ENCODE measurements around the gene DNAJC22.
"Not testable (repeated sequence)": the region's sequence is repeated elsewhere in the genome, so short reads cannot be mapped to it uniquely, and the experiment has no call there.

The DNAJC22 gene

DNA sequence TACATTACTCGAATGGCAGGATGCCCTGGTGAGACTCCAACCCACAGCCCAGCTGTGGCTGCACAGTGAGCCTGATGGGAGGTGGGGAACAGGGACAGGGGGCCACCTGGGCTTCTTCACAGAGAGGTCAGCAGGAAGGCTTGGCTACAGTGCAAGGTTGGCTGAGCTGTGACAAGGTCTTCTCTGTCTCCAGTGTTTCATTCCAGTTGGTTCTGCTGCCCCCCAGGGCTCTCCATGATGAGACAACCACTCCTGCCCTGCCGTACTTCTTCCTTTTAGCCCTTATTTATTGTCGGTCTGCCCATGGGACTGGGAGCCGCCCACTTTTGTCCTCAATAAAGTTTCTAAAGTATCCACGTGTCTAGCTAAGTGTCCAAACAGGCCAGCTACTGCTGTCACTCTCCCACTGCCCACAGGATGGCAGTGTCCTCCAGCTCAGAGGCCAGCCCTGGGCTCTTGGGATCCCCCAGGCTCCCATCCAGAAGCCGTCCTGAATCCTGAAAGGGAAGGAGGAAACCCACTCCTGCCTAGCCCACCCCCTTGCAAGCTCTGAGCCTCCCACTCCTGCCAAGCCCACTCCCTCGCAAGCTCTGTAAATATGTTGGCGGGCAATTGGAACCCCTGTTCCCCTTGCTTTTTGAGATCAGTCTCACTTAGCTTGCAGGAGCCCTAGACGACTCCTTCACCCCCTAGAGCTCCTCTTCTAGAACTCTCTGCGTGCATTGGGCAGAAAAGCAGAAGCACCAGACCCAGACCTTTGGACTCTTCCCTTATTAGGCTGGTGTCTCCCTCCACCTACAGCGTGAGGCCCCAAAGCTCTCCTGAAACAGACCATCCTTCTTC is 15.1 kb upstream of the DNAJC22 start:
- no peak for DNase-seq

DNA sequence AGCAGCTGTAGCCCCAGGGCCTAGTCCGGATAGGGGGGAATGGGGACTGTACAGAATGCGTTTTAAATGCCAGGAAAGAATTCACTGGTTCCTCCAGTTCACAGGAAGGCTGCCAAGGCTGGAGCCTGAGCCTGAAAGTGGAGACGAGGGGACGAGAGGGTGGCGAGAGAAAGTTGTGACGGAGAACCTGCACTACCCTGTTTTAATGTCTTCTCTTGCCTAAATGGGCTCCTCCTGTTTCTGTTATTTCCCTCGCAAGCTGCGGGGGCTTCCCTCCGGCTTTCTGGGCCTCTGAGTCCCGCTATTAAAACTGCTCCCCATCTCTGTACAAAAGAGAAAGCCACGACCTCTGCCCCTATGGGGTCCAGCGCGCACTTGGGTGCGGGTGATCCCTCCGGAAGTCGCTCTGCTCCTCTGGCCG is 14.2 kb upstream of the DNAJC22 start:
- no peak for DNase-seq

GRCh38 chr12:49332891-49333371 is 13.8 kb upstream of the DNAJC22 start:
- DNase-seq: no peak

- DNase-seq: not testable (repeated sequence)
Observed at GRCh38 chr12:49333778-49334177, 12.9 kb upstream of the DNAJC22 start.

DNA sequence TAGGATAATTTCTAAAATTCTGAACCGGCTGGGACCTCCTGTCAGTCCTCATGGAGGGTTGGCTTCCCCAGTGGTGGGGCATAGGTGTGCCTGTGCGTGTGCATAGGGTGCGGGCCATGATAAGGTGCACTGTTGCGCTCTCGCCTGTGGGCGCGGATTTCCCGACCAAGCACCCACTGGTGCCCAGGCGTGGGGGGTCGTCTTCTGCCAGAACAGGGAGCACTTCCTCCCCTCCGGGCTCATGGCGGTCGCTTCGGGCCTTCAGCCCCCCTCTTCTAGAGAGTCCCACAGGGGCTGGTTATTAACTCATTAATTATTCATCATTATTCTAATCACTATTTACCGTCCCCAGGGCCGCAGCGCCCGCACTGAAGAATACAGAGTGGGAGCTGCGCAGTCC is 12.5 kb upstream of the DNAJC22 start:
- no peak for DNase-seq

DNA sequence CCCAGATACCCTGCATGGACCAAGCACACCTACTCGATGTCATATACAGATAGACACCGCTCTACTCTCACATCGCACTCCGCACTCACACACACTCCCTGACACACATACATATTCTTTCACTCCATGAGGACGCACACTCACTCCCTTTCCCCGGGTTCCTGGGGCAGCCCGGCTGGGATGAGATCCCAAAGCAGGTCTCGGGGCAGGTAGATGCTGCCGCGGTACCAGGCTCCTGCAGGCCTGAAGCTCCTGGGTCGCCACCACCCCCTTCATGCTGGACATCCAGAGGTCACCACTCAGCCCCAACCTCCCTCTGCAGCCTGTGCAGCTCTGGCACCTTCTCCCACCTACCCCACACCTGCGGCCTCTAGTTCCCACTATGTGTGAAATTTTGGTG is 12.0 kb upstream of the DNAJC22 start:
- no peak for DNase-seq

DNA sequence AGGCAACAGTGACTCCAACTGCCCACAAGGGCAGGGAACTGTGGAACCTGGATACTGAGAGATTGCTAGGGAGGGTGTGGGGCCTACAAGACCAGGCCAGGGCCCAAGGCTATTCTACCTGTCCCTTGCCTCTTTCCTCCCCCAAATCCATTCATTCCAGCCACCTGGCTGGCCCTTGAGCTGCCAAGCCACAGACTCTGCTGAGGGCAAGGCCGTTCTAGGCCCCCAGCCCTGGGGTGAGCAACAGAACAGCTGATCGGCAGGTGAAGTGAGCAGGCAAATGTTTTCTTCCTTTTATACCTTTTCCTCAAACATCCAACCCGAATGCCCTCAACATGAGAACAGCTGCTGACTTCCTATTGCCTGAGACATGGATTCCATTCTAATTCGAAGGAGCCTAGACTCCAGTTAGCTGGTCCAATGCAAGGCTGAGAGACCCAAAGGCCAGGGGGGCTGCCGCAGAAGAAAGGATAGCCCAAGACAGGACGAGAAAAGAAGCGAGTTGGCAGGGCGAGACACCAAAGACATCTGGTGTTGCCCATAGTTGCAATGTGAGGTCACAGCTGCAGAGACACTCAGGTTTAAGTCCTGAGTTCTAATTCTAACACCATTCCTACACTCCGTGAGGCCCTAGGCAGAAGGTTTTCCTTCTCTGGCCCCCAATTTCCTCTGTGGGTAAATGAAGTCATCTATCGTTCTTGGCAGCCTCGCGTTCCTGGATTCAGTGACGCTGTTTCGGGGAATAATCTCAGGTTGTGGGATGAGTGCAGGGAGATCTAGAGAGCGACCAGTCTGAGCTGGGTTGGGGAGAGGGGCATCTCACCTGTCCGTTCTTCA is 11.4 kb upstream of the DNAJC22 start:
- DNase-seq: no peak

DNA sequence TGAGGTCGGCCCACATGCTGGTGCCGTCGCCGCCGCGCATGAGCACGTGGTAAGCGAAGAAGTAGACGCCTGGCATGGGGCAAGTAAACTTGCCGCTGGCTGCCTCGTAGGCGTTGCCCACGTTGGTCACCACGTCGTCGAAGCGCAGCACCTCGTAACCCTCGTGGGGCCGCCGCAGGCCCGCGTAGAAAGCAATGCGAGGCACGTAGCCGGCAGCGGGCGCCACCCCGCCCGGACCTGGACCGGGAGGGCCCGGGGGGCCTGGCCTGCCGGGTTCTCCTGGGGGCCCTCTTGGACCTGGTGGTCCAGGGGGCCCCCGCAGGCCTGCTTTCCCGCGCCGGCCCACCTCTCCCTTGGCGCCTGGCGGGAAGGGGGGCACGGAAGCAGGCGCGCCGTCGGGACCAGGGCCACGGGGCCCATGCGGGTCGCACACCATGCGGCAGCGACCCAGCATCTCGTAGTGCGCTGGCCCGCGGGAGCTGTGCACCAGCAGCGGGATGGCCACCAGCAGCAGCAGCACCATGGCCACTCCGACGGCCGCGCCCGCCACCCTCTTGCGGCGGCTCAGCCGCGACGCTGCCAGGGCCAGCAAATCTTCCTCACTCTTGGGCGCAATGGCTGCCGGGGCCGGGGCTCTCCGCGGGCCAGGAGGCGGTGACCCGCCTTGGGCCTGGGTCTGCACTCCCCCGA is 10.6 kb upstream of the DNAJC22 start:
- no peak for DNase-seq

DNA sequence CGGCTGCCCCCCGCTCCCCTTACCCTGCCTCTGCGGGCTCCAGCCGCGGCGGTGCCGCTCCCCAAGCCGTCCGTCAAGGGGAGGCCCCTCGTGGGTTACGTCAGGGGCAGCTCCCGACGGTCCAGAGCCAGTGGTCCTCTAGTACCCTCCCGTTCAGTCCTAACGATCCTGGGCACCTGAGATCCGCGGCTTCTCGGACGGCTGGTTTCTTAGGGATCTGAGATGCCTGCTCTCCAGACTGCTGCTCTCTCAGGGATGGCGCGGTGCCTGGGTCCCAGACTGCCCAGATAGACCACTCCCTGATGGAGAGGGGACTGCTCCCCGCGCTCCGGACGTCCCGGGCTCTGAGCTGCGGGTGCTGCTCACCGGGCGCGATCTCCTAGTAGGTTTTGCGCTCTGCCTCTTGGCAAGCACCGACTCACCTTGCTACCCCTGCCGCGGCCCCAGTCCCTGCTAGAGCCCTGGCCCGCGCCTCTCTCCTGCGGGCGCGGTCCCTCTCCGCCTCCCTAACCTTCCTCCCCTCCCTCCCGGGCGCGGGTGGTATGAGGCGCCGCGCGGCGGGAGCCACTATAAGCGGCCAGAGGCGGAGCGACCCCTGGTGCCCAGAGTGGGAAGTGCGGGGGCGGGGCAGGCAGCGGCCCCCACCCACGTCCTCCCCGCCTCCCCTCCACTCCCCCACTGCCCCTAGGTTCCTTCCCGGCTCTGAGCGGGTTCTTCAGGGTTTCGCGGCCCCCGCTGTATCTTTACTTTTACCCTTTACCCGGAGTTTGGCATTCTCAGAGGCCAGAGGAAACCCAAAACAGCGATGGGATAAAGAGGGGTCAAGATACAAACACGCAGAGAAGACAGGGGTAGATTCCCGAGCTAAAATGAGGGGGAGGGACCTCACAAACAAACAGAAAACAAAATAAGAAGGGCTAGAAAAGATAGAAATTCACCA is 9.8 kb upstream of the DNAJC22 start, which contains the start of gene C1QL4:
Gene C1QL4 (minus strand): TSS at position 544 of the 940 bp plus-strand sequence. CDS start 711 bp downstream, outside the sequence.
- DNase-seq: peak; percentile 92

GRCh38 chr12:49338830-49339463 is 7.7 kb upstream of the DNAJC22 start:
- no peak for DNase-seq

DNA sequence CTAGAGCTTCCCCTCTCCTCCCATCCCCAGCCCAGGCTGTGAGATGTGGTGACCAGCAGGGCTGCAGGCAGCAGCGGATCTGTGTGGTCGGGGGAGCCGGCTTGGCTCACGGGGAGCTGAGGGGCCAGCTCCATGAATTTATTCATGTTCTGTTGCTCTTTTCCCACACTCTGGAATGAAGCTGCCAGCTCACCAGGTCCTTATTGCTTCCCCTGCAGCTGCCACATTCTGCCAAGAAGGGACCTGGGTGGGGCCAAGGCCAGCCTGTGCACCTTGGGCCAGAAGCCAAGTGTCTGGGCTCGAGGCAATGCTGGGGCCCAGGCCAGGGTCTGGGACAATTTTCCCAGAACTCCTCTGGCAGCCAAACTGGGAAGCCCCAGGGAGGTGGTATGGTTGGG is 7.2 kb upstream of the DNAJC22 start:
- DNase-seq: no peak

DNA sequence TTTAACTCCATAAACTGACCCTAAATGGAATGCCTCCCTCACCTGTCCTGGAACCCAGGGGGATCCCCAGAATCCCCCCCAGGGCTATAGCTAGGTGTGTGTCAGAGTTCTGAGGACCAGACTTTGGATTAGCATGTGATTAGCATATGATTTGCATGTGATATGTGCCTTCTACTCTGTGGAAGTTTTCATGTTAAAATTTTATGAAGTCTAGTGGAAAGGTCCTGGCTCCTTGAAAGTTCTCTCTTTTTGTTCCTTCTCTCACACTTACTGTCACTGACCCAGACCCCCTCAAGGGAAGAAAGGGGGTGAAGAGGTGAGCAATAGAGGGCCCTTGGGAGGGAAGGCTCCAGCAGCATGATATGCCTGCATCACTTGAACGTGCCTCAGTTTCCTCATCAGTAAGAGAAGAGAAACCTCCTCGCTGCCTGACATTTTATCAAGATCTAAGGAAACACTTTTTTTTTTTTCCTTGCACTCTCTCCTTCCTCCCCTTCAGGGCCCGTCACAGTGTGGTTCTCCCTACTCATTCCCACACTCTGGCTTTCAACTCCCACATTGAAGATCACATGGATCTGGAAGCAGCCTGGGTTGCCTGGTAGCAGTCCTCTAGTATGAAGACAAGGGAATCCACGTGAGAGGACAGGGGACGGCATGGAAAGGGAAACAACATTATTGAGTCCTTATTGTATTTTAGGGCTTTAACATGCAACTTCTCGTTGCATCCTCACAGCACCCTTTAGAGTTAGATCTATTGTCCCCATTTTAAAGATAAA is 6.4 kb upstream of the DNAJC22 start:
- DNase-seq: no peak

GRCh38 chr12:49340971-49341776 is 5.5 kb upstream of the DNAJC22 start:
- DNase-seq: no peak

DNA sequence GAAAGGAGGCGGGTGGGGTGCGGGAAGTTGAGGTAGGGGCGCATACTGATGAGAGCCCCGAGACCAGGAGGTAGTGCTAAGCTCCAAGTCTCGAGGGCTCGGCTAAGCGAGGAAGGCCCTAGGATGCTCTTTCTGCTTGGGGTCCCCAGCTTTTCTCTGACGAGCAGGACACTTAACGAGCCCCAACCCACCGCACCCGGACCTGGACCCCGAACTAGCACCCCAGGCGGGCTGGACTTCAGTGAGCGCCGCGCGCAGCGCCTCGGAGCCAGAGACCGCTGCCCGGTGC is 5.0 kb upstream of the DNAJC22 start:
- no peak for DNase-seq

- DNase-seq: peak; percentile 91
Observed at GRCh38 chr12:49342066-49342913, 4.4 kb upstream of the DNAJC22 start.

- peak; percentile 62 for DNase-seq
Observed at GRCh38 chr12:49342914-49343731, 3.6 kb upstream of the DNAJC22 start.

DNA sequence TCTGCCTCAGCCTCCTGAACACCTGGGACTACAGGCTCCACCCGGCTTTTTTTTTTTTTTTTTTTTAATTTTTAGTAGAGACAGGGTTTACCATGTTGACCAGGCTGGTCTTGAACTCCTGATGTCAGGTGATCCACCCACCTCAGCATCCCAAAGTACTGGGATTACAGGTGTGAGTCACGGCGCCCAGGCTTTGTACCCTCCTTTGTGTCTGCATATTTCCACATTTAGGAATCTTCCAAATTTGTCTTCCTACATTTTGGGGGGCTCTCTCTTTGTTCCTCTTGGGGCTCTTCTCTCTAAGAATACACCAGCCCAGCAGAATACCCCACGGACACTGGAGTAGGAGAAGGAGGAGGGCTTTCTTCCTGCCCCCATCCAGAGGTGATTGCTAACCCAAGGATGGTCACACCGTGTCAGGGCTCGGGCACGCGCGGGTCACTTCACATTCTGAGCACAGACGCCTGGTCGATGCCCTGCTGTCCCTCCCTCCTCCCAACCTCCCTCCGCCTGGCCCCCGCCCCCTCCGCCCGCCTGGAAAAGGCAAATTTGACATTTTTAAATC is 2.1 kb upstream of the DNAJC22 start:
- DNase-seq: no peak

Data from stimulated activated CD4-positive, alpha-beta T cell treated with anti-CD3 and anti-CD28 coated beads, Interleukin-15, amount 100 ng/mL, for 24 hours (primary cell).